Type B pancreatic cell (in vitro differentiated cells): Measurements from ENCODE around the gene PTPRK. TPM values are rescaled to one million over a fixed set of nuclear protein-coding genes. Genes with fewer than 3 reads are reported as not detected.

Experiments
- DNase-seq: peaks from one replicate; pipeline ENCODE4 v3.0.0; 2021; ENCODE audit warnings: mixed read lengths; ENCODE audit not compliant: unreplicated experiment; ENCODE audit errors: extremely low spot score
- H3K27ac Mint-ChIP-seq: 2 replicates; pipeline ENCODE4 v1.8.0; 2021; ENCODE audit warnings: mild to moderate bottlenecking, mixed read lengths
- H3K27me3 Mint-ChIP-seq: 2 replicates; pipeline ENCODE4 v1.8.0; 2021; ENCODE audit warnings: mixed read lengths
- H3K36me3 Mint-ChIP-seq: 2 replicates; pipeline ENCODE4 v1.8.0; 2021; ENCODE audit warnings: mixed read lengths
- H3K4me1 Mint-ChIP-seq: one replicate; pipeline ENCODE4 v1.8.0; 2021; ENCODE audit warnings: mixed read lengths; ENCODE audit not compliant: unreplicated experiment
- H3K4me3 Mint-ChIP-seq: 2 replicates; pipeline ENCODE4 v1.8.0; 2021; ENCODE audit warnings: mild to moderate bottlenecking, mixed read lengths
- H3K9me3 Mint-ChIP-seq: 2 replicates; pipeline ENCODE4 v1.8.0; 2021; ENCODE audit warnings: mixed read lengths
- CTCF ChIP-seq: fragments of 200-600 bp; sonication (generic); conservative IDR thresholded peaks from 2 replicates; pipeline ENCODE4 v1.5.0; 2021; ENCODE audit warnings: antibody characterized with exemption, mild to moderate bottlenecking
- total RNA-seq: library from RNA; stranded (reverse); gene quantifications from 2 replicates; pipeline ENCODE4 v1.2.1, GENCODE V29; 2021; ENCODE audit warnings: low replicate concordance

Gene PTPRK
- total RNA-seq, 1 donor from 2014 or later = 63.4 TPM

- peaks cover 8% of the 10 kb centered on the region for H3K36me3 Mint-ChIP-seq
- H3K9me3 Mint-ChIP-seq = peaks cover 4% of the 10 kb centered on the region
- DNase-seq = no peak
Observed at GRCh38 chr6:128118401-128118800, 402.0 kb downstream of the PTPRK start.

GRCh38 chr6:128117916-128118315, 402.5 kb downstream of the PTPRK start:
- no peak overlapping the region for H3K4me3 Mint-ChIP-seq
- DNase-seq = no peak
- peaks cover 8% of the 10 kb centered on the region for H3K36me3 Mint-ChIP-seq
- H3K9me3 Mint-ChIP-seq = peaks cover 4% of the 10 kb centered on the region
- H3K4me1 Mint-ChIP-seq = peaks cover 6% of the 10 kb centered on the region
- H3K27me3 Mint-ChIP-seq = no peaks in the 10 kb centered on the region
- no peak for TF ChIP-seq CTCF
- H3K27ac Mint-ChIP-seq = no peak overlapping the region

More at GRCh38 chr6:128118401-128118800, 402.0 kb downstream of the PTPRK start:
- Mint-ChIP-seq H3K27me3 (no peaks in the 10 kb centered on the region), H3K4me1 (peaks cover 4% of the 10 kb centered on the region), H3K4me3 (no peak overlapping the region), H3K27ac (no peak overlapping the region)
- TF ChIP-seq CTCF = no peak

DNA sequence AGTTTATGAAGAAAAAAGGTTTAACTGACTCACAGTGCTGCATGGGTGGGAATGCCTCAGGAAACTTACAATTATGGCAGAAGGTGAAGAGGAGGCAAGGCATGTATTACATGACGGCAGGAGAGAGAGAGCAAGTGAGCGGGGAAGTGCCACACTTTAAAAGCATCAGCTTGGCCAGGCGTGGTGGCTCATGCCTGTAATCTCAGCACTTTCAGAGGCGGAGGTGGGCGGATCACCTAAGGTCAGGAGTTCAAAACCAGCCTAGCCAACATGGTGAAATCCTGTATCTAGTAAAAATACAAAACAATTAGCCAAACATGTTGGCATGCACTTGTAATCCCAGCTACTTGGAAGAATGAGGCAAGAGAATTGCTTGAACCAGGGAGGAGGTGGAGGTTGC, 406.2 kb downstream of the PTPRK start:
- no peak overlapping the region for H3K27ac Mint-ChIP-seq
- no peak for TF ChIP-seq CTCF
- peaks cover 4% of the 10 kb centered on the region for H3K9me3 Mint-ChIP-seq
- H3K4me3 Mint-ChIP-seq = no peak overlapping the region
- peaks cover 13% of the 10 kb centered on the region for H3K4me1 Mint-ChIP-seq
- peaks cover 8% of the 10 kb centered on the region for H3K36me3 Mint-ChIP-seq
- no peaks in the 10 kb centered on the region for H3K27me3 Mint-ChIP-seq
- no peak for DNase-seq

DNA sequence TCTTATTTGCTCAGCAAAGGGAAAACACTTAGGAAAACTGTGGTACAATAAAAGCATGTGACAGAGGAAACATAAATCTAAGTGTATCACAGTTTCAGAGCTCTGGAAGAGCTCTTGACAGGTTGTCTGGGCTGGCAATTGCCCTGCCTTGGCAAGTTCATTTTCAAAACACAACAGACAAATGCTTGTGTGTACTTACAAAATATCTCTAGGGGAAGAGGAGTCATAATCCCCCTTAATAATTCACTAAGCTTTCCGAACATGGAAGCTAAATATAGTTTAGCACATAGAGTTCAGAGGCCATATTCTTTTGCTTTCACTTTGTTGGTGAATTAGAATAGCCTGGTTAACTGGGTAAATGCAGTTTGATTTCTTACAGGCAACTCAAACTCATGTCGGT, 407.9 kb downstream of the PTPRK start:
- H3K9me3 Mint-ChIP-seq = peaks cover 4% of the 10 kb centered on the region
- H3K27me3 Mint-ChIP-seq = no peaks in the 10 kb centered on the region
- peaks cover 13% of the 10 kb centered on the region for H3K4me1 Mint-ChIP-seq
- no peak overlapping the region for H3K27ac Mint-ChIP-seq
- TF ChIP-seq CTCF = no peak
- peaks cover 8% of the 10 kb centered on the region for H3K36me3 Mint-ChIP-seq
- DNase-seq = no peak
- H3K4me3 Mint-ChIP-seq = peak overlapping the region; percentile 3

GRCh38 chr6:128111096-128111495, 409.3 kb downstream of the PTPRK start:
- Mint-ChIP-seq H3K9me3 (peaks cover 4% of the 10 kb centered on the region), H3K4me1 (peaks cover 13% of the 10 kb centered on the region), H3K27ac (no peak overlapping the region), H3K4me3 (no peak overlapping the region), H3K36me3 (peaks cover 8% of the 10 kb centered on the region), H3K27me3 (no peaks in the 10 kb centered on the region)
- TF ChIP-seq CTCF = no peak
- DNase-seq = no peak

DNA sequence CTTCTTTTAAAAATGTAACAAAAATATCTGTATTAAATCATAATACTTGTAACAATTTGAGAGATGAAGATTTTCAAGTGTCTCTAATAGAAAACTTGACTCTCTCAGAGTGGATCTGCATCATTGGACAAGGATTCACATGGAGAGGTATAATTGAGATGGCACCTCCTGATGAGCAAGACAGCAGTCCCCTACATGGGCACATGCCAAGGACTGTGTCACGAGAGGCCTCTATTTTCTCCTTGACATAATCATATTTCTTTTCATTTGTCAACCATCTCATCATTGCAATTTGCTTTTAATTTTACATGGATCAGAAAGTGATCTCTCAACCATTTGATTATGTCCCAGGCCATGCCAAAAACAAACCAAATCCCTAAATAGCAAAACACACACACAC, 412.7 kb downstream of the PTPRK start:
- TF ChIP-seq CTCF = no peak
- Mint-ChIP-seq H3K9me3 (peaks cover 5% of the 10 kb centered on the region), H3K4me3 (no peak overlapping the region), H3K4me1 (peaks cover 10% of the 10 kb centered on the region), H3K27ac (no peak overlapping the region), H3K36me3 (peaks cover 12% of the 10 kb centered on the region), H3K27me3 (no peaks in the 10 kb centered on the region)
- DNase-seq = no peak
